ENCODE measurements around the gene NR2F1. TPM values are rescaled to one million over a fixed set of nuclear protein-coding genes. Genes with fewer than 3 reads are reported as not detected.
A peak's percentile ranks its signal among the peaks of the same experiment; 100 is the strongest.

NR2F1 gene
- total RNA-seq, 1 experiment from 2014 or later: 88.4 TPM

DNA sequence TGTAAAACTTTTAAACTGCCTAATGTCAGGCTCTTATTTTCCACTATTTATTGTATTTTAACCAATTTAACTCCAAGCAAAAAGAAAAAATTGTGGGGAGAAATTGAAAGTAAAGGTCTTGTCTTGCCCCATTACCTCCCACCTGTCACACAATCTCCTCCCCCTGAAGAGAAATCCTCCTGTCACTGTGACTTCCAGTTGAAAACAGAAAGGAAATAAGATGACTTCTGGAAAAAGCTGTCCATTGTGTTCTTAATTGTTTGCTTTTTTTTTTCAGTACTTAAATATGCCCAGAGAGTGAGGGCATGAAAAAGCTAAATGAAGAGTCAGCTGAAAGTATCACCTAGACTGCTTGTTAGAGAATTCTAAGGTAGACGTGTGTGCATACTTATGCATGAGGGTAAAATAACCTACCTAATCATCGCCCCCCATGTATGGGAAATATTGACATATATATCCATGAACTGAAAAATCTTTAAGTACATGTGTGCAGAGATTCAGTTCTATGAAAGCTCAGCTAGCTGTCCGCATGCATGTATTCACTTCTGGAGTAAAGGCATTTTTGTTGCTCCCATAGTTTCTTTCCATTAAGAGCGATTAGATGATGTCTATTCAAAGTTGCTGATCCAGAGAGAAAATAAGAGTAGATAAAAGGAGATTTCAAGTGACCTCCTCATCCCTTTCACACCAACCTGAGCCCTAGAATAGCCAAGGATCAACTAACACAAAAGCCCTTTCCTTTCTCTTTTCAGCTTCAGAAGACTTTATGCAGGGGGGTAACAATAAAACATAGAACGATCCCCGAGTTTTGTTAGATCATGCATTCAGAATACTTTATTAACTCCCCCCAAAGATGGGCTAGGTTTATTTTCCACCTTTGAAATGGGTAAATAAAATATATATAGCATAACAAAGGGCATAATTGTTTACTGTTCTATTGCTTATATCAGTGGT is 7.3 kb upstream of the NR2F1 start:
- Histone ChIP-seq H4K20me1 (ENCODE audit: low read length) (no peaks in the 10 kb centered on the region), H3K9ac (ENCODE audit: low read length) (no peak overlapping the region), H3K4me1 (ENCODE audit: insufficient read depth, low read length) (peaks cover 27% of the 10 kb centered on the region), H3K9me3 (ENCODE audit: low read length) (no peaks in the 10 kb centered on the region), H2AFZ (ENCODE audit: low read length) (no peak overlapping the region), H3K79me2 (ENCODE audit: low read length) (peaks cover 99% of the 10 kb centered on the region), H3K27ac (ENCODE audit: low read length) (no peak overlapping the region), H3K27me3 (ENCODE audit: low read length) (no peaks in the 10 kb centered on the region), H3K4me2 (ENCODE audit: low read length) (0 out of 2 replicates have a peak overlapping the region, but pooled peaks have one; percentile 17), H3K9me2 (replicated peaks; ENCODE audit: low read length) (no peaks in the 10 kb centered on the region), H3K4me3 (ENCODE audit: low read length) (no peak overlapping the region), H3F3A (ENCODE audit: low read length, unreplicated experiment) (no peaks in the 10 kb centered on the region), H3K36me3 (ENCODE audit: low read depth, low read length) (peaks cover 29% of the 10 kb centered on the region)
- no TSS peak for BruUV-seq (replicated peaks)
- intact Hi-C loops (cut with micrococcal nuclease): loop anchor here (5.0 kb wide), 2 partner anchors 148 to 1668 kb away; no protein-coding TSS in a partner anchor
- DNase-seq (no peak), ATAC-seq (no peak)
- TF ChIP-seq, protein P1, sequence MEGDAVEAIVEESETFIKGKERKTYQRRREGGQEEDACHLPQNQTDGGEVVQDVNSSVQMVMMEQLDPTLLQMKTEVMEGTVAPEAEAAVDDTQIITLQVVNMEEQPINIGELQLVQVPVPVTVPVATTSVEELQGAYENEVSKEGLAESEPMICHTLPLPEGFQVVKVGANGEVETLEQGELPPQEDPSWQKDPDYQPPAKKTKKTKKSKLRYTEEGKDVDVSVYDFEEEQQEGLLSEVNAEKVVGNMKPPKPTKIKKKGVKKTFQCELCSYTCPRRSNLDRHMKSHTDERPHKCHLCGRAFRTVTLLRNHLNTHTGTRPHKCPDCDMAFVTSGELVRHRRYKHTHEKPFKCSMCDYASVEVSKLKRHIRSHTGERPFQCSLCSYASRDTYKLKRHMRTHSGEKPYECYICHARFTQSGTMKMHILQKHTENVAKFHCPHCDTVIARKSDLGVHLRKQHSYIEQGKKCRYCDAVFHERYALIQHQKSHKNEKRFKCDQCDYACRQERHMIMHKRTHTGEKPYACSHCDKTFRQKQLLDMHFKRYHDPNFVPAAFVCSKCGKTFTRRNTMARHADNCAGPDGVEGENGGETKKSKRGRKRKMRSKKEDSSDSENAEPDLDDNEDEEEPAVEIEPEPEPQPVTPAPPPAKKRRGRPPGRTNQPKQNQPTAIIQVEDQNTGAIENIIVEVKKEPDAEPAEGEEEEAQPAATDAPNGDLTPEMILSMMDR (conservative IDR thresholded peaks at IDR 0.05; ENCODE audit: low read depth, low read length): no peak
- TF ChIP-seq EZH2phosphoT487 (IDR thresholded peaks at IDR 0.05; ENCODE audit: borderline replicate concordance, low read length) (no peak), EZH2 (IDR thresholded peaks at IDR 0.05; ENCODE audit: low read length, unreplicated experiment) (no peak)
- ChIA-PET POLR2A (ENCODE audit: unreplicated experiment) (interaction anchor here (0.7 kb wide), 1 partner anchor 23 kb away, joined by 4 read pairs; no protein-coding TSS in a partner anchor), CTCF (interaction anchor here (0.6 kb wide), 1 partner anchor 1747 kb away, joined by 4 read pairs; no protein-coding TSS in a partner anchor)

DNA sequence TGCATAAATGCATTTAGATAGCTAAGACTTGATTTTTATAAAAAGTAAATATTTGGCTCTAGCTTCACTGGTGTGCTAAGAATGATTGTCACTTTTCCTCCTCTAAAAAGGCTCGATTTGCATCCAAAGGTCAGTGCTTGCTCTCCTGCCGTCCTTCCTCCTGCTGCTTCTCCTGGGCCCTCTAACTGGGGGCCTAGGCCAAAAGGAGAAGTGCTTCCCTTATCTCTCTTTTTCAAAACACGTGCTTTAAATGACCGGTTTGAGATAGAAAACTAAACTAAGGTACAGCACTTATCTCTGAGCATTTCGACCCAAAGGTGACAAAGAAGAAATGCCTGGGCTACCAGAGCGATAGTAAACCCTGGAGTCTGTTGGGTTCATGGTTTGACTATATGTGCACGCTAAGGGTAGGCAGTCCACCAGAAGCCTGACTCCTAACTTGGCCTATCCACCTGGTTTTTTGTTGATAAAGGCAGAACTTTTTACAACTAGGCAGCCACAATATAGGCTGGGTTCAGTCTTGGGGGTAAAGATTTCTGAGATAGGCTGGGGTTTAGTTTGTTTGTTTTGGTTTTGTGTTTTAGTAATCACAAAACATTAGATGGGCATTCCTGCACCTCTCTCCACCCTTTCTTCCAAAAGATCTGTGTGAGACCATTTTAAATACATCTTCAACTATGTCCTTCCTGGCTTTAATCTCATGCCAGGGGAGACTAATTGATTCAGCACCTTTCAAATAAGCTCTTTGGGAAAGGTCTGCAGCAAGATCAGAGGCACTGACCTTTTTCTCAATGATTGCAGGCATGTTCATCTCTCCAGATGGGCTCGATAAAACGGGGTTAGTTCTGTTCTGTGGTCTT is 5.8 kb upstream of the NR2F1 start:
- Histone ChIP-seq H3K9ac (ENCODE audit: low read length) (no peak overlapping the region), H3K9me3 (ENCODE audit: low read length) (no peaks in the 10 kb centered on the region), H3K27me3 (ENCODE audit: low read length) (no peaks in the 10 kb centered on the region), H4K20me1 (ENCODE audit: low read length) (no peaks in the 10 kb centered on the region), H3F3A (ENCODE audit: low read length, unreplicated experiment) (no peaks in the 10 kb centered on the region), H3K27ac (ENCODE audit: low read length) (no peak overlapping the region), H3K4me2 (ENCODE audit: low read length) (0 out of 2 replicates have a peak overlapping the region, but pooled peaks have one; percentile 11), H3K9me2 (replicated peaks; ENCODE audit: low read length) (no peaks in the 10 kb centered on the region), H2AFZ (ENCODE audit: low read length) (no peak overlapping the region), H3K4me3 (ENCODE audit: low read length) (no peak overlapping the region), H3K79me2 (ENCODE audit: low read length) (peaks cover 90% of the 10 kb centered on the region), H3K36me3 (ENCODE audit: low read depth, low read length) (peaks cover 23% of the 10 kb centered on the region), H3K4me1 (ENCODE audit: insufficient read depth, low read length) (peaks cover 27% of the 10 kb centered on the region)
- POLR2A ChIA-PET (ENCODE audit: unreplicated experiment): no interaction called here
- DNase-seq (no peak), ATAC-seq (no peak)
- CTCF ChIA-PET: no interaction called here
- no peak for TF ChIP-seq EZH2 (IDR thresholded peaks at IDR 0.05; ENCODE audit: low read length, unreplicated experiment)
- TF ChIP-seq, protein P1 (conservative IDR thresholded peaks at IDR 0.05; ENCODE audit: low read depth, low read length): no peak
- no peak for TF ChIP-seq EZH2phosphoT487 (IDR thresholded peaks at IDR 0.05; ENCODE audit: borderline replicate concordance, low read length)
- intact Hi-C loops (cut with micrococcal nuclease): loop anchor here (5.0 kb wide), 2 partner anchors 150 to 1670 kb away; no protein-coding TSS in a partner anchor
- BruUV-seq (replicated peaks): no TSS peak
